IPS-NIHi7 (cell line): ENCODE measurements around the gene KRTAP5-1.

Experiments
- DNase-seq: peaks from one replicate; pipeline ENCODE4 v3.0.0; 2012; ENCODE audit warnings: mixed read lengths; ENCODE audit errors: extremely low spot score

KRTAP5-1 gene

DNA sequence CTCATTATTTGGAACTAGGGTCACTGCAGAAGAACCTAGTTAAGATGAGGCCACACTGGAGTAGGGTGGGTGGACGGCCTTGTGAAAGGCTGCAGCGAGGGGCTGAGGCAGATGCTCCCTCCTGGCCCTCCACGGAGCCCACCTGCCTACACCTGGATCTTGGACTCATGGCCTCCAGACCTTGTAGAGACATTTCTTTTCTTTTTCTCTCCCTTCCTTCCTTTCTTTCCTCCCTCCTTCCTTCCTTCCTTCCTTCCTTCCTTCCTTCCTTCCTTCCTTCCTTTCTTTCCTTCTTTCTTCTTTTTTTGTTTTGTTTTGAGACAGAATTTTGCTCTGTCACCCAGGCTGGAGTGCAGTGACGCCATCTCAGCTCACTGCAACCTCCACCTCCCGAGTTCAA lies 39.7 kb downstream of the KRTAP5-1 start:
- DNase-seq, result no peak

DNA sequence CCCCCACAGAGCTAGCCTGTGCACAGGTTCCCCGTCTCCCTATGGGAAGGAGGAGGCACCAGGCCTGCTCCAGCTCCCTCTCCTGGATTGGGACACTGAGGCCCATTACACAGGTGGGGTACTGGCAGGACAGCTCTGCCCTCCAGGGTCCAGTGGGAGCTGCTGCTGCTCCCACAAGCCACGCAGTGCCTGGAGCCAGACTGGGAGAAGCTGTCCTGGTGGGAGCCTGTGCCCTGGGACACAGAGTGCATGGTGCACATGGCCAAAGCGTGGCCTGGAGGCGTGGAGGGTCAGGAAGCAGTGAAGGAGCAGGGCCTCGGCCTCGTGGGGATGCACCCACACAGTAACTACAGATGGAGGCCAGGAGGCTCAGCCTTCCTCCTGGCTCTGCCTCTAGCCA lies 40.5 kb downstream of the KRTAP5-1 start:
- no peak for DNase-seq

DNA sequence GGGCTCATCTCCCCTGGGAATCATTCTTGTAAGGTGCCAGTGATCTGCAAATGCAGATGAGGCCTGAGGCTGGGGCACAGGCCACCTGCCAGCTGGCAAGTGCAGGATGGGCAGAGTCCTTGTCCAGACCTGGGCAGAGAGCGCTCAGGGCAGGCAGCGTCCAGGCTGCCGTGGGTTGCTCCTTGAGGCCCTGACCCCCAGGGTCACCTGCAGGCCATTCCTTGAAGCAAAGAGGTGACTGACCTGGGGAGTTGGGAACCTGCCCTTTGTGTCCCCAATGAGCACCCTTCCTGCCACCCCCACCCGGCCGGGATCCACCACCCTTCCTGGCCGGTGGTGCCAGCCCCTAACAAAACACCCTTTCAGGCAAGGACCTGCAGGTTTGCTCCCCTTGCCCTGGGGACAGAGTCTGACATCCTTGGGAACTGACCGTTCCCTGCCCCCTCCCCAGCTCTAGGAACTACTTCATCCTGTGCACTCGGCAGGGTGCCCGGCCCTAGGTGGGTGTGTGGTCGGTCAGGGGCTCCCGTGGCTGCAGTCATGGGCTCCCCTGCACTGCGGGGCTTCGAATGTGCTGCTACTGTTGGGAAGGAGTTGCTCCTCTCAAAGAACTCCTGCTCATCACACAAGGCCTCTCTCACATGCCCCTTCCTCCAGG lies 41.3 kb downstream of the KRTAP5-1 start:
- DNase-seq, result no peak

DNA sequence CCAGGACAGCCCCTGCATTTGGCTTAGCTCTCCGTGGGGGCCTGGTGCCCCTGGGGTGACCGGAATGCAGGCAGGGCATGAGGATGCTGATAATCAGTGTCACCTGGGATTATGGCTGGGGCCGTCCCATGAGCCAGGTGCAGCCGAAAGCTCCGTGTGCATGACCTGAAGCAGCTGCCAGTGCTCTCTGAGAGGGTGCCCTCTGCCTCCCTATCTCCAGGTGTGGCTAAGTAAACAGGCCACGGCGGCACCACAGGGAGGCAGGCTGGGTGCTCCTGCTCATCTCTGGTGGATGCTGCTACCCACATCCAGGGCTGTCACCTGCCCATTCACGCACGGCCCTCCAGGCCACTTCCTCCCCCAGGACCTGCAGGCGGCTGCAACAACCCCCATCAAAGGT lies 42.8 kb downstream of the KRTAP5-1 start:
- DNase-seq, result no peak

DNA sequence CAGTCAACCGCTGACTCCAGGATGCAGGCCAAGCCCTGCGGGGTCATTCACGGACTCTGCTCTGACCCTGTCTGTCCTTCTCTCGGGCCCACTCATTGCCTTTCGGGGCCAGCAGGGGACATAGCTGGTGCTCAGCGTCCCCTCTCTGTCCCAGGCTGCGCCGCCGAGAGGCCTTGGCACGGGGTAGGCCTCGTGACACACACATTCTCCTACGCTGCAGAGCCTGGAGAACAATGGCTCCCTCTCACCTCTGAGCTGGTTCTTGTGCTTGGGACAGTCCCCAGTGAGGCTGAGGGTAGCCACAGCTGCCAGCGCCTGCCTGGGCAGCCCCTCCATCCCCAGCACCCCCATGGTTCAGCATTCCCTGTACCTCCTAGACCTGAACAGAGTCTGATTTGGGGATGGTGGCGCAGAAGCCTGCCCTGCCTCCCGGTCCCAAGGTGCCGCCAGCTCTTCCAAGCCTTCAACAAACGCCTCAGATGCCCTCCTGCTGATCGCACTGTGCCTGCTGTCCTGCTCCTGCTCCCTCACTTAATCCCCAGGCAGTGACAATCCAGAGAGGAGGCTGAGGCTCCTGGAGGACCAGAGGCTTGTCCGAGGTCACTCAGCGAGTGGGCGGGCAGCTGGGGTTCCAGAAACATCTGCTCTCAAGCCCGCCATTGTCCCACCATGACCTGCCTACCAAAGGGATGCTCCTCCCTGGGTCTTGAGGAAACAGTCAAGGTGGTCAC lies 43.4 kb downstream of the KRTAP5-1 start:
- no peak for DNase-seq

DNA sequence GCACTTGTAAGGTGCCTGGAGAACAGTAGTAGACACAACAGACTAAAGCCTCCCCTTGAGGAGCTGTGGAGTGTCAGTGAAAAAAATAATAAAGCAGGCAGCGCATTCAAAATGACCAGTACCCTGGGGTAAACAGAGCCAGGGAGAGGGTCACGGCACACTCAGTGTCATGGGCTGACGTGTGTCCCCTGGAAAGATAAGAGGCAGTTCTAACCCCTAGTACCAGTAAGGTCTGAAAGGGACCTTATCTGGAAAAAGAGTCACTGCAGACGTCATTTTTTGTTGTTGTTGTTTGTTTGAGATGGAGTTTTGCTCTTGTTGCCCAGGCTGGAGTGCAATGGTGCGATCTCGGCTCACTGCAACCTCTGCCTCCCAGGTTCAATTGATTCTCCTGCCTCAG lies 45.0 kb downstream of the KRTAP5-1 start:
- DNase-seq, result no peak

DNA sequence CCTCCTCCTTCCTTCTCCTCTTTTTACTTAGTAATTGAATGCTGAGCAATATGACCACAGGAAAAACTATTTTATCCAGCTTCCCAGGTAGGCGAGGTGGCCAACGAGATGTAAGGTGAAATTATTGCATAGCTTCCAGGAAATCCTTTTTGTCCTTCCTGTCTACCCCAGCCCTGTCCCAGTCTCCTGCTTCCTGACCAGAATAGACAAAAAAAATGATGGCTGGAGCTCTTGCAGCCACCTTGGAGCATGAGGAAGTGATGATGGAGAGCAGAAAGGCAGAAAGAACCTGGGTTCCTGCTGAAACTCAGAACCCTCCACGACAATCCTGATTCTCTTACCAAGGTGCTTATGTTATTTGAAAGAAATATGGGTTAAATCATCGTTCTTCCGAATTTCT lies 46.9 kb downstream of the KRTAP5-1 start:
- no peak for DNase-seq

DNA sequence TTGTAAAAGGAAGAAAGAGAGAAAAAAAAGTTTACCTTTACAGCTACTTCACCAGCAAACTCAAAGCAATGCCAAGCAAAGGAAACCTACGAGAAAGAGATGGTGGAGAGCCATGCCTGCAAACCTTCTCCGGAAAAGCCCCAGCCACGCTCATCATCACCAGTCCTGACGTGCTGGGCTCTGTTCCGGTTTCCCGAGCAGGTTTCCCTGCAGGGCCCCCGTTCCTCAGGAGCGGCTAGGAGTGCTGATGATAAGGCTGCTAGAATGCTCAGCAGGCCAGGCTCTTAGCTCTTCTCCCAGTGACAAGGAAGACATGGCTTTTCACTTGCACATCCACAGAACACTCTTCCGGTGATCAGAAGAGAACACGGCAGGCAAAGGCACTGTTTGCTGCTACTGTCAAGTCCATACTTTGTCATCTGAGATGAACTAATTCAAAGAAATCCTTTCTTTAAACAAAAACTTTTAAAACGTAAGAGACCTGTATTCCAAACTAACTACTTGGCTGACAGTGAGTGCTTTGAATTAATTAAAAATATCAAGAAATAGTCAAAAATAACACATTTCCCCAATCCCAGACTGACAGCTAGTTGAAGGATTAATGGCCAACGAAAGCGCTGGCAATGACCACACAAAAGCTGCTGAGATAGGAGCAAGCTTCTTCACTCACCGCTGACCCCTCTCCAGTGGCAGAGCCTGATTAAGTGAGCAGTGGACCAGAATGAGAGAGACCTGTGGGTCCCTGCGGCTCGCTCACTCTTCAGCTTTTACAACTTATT lies 48.8 kb downstream of the KRTAP5-1 start:
- DNase-seq, result no peak

DNA sequence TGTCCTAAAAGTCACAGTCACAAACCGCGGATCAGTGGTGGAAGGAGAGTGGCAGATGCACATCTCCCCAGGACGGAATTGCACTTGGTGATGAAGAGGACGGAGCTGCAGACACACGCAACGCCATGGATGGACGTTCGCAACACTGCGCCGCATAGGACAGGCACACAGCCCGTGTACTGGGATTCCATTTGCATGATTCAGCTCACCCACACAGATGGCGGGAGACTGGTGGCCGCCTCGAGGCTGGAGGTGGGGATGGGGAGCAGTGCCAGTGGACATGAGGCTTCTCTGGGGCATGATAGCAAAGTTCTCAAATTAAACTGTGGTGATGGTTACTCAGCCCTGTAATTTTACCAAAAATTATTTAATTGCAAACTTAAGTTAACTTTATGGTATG lies 50.4 kb downstream of the KRTAP5-1 start:
- no peak for DNase-seq
